ENCODE measurements around the gene ISG20L2.

The ISG20L2 gene

GRCh38 chr1:156705918-156706656, 22.5 kb downstream of the ISG20L2 start:
- peak; percentile 48 for DNase-seq

- peak; percentile 38 for DNase-seq
Observed at GRCh38 chr1:156705321-156705917, 23.1 kb downstream of the ISG20L2 start, which contains the start of gene CRABP2. TSS of gene CRABP2 (minus strand) at chr1:156705583. CDS start at chr1:156705446, 137 bp downstream.

GRCh38 chr1:156704930-156705320, 23.6 kb downstream of the ISG20L2 start:
- peak; percentile 65 for DNase-seq

- DNase-seq = no peak
Observed at GRCh38 chr1:156704166-156704711, 24.3 kb downstream of the ISG20L2 start.

- DNase-seq = no peak
Observed at GRCh38 chr1:156703741-156704140, 24.8 kb downstream of the ISG20L2 start.

GRCh38 chr1:156703336-156703735, 25.2 kb downstream of the ISG20L2 start:
- no peak for DNase-seq

GRCh38 chr1:156700736-156701531, 27.6 kb downstream of the ISG20L2 start:
- no peak for DNase-seq

- DNase-seq = no peak
Observed at GRCh38 chr1:156698995-156699394, 29.6 kb downstream of the ISG20L2 start.

GRCh38 chr1:156697481-156697880, 31.1 kb downstream of the ISG20L2 start:
- no peak for DNase-seq

GRCh38 chr1:156696755-156697154, 31.8 kb downstream of the ISG20L2 start:
- no peak for DNase-seq

GRCh38 chr1:156694690-156694962, 33.9 kb downstream of the ISG20L2 start:
- DNase-seq = no peak

GRCh38 chr1:156693848-156694689, 34.5 kb downstream of the ISG20L2 start:
- DNase-seq = no peak

- DNase-seq = no peak
Observed at GRCh38 chr1:156692925-156693847, 35.4 kb downstream of the ISG20L2 start.

- no peak for DNase-seq
Observed at GRCh38 chr1:156692441-156692924, 36.1 kb downstream of the ISG20L2 start.

- DNase-seq = peak; percentile 40
Observed at GRCh38 chr1:156691665-156692440, 36.7 kb downstream of the ISG20L2 start.

- no peak for DNase-seq
Observed at GRCh38 chr1:156691191-156691590, 37.4 kb downstream of the ISG20L2 start.

- no peak for DNase-seq
Observed at GRCh38 chr1:156690675-156691036, 37.9 kb downstream of the ISG20L2 start.

GRCh38 chr1:156689953-156690674, 38.5 kb downstream of the ISG20L2 start:
- no peak for DNase-seq

GRCh38 chr1:156689035-156689952, 39.3 kb downstream of the ISG20L2 start:
- peak; percentile 80 for DNase-seq

Measured in HCEC 1CT (cell line).